Gastrocnemius medialis (tissue), 4 donors: ENCODE measurements around the gene PARD3.

Experiments used
- CTCF ChIP-seq, 5 experiments: fragments of 450-650 bp in 3 of 5; fragments of 200-600 bp in 2 of 5; sonication (generic) in 2 of 5; IDR thresholded peaks in 4 of 5; conservative IDR thresholded peaks in 1 of 5; 1 replicate in 4 of 5; 2 replicates in 1 of 5; pipeline ENCODE4 v1.5.1; 2016 to 2019; ENCODE audit warnings: antibody characterized with exemption in 5 of 5, mild to moderate bottlenecking in 3 of 5, moderate library complexity in 3 of 5
- POLR2A ChIP-seq, 2 donors: fragments of 450-650 bp; IDR thresholded peaks; one replicate each; pipeline ENCODE4 v1.6.1; 2017; ENCODE audit warnings: antibody characterized with exemption in 2 of 2, mild to moderate bottlenecking in 2 of 2, moderate library complexity in 2 of 2

- TF ChIP-seq CTCF (IDR thresholded peaks at IDR 0.05 in 4 of 5, conservative IDR thresholded peaks at IDR 0.05 in 1 of 5), result no peak
- no peak for TF ChIP-seq POLR2A (IDR thresholded peaks at IDR 0.05)
Measured at GRCh38 chr10:34690383-34691049, 124.6 kb downstream of the PARD3 start.
